Measurements from ENCODE around the gene TNFRSF13B.
"Not testable (repeated sequence)": the region's sequence is repeated elsewhere in the genome, so short reads cannot be mapped to it uniquely, and the experiment has no call there.

Gene TNFRSF13B

GRCh38 chr17:16971458-16972338 lies at the start of gene TNFRSF13B:
Gene TNFRSF13B, minus strand, starts transcription at chr17:16972118. Its CDS starts 43 bp downstream, at chr17:16972075.
- in situ Hi-C loops (cut with HindIII; ENCODE audit: low sequenced_read_pairs), result loop anchor here (5.0 kb wide), 1 partner anchor 34 kb away; no protein-coding TSS in a partner anchor

DNA sequence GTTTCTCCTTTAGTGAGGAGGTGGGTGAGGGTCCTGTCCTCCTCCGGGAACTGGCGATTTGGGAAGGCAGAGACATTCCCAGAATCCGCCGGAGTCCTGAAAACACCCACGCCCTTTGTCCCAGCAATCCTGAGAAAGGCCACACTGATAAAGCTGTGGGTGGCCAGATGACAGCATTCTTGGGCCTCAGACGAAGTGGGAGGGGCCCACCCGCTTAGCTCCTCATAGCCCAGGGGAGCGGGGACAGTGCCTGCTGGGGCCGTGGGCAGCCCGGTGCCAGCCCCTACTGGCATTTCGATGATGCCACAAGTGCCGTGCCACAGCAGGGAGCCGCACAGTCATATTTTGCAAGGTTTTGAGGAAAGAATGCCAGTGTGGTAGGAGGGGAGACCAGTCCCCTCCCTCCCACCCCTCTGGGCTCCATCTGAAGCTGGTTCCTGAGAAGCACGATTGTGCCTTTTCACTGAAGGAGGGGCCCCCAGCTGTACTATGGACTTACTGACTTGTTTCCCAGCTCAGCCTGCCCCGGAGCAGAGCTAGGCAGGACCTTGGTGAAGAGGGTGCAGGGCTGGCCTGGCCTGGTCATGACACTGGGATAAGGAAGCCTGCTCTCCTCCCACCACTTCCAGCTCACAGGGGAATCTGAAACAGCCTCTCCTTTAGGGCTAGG lies 49.4 kb upstream of the TNFRSF13B start:
- in situ Hi-C loops (cut with HindIII; ENCODE audit: low sequenced_read_pairs), result no loop called here

- in situ Hi-C loops (cut with HindIII; ENCODE audit: low sequenced_read_pairs), result no loop called here
Measured at GRCh38 chr17:17020821-17021193, 48.9 kb upstream of the TNFRSF13B start.

DNA sequence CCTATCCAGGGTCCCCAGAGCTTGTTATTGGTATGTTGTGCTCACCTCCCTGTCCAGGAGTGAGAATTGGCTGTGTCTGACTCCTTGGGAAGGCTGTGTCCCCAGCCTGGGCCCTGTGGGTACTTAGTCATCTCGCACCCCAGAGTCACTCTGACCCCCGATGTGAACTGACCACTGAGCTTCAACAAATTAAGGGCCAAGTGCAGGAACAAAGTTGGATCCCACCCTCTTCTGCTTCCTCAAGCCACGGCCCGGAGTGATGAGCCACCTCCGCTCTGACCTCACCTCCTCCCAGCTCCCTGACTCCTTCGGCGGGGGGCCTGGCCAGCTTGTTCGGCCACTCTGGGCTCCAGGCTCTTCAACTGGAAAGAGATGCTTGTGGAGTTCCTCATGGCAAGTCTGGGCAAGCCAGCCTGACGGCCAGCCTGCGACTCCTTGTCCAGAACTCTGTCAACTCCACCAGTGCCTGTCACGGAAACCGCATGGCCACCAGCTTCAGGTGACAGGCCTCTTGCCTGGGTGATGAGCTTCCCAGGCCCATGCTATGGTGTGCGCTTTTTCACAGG lies 48.1 kb upstream of the TNFRSF13B start:
- in situ Hi-C loops (cut with HindIII; ENCODE audit: low sequenced_read_pairs), result no loop called here

DNA sequence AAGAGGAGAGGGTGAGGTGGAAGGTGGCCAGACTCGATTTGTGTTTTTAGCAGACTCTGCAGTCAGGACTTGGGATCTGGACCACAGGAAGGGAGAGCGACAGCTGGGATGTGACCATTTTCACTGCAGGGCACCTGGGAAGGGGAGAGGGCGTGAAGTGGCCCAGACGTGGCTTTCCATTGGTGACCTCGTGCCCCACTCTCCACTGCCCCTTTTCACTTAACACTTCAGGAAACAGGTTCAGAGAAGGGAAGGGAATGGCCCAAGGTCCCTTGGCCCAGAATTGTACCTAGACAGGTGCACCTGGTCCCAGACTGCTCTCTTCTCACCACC lies 47.5 kb upstream of the TNFRSF13B start:
- in situ Hi-C loops (cut with HindIII; ENCODE audit: low sequenced_read_pairs), result no loop called here

GRCh38 chr17:17018612-17019429 lies 46.9 kb upstream of the TNFRSF13B start:
- in situ Hi-C loops (cut with HindIII; ENCODE audit: low sequenced_read_pairs), result no loop called here

DNA sequence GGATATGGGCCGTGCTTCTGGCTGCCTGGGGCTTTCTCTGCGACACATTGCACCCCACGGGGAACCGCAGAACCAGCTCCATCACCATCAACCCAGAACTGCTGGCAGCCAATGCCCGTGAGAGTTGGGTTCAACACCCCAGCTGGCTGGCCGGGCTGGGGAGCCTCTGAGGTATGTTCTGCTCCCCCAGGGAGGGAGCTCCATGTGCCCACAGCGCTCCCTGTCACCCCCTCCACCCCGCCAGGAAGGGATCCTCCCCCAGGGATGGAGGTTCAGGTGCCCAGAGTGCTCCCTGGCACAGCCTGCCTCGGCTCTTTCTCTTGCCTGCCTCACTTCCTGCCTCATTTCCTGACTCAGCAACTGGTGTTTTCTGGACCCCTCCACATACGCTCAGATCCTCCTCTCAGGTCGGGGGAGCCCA lies 46.1 kb upstream of the TNFRSF13B start:
- in situ Hi-C loops (cut with HindIII; ENCODE audit: low sequenced_read_pairs), result no loop called here

DNA sequence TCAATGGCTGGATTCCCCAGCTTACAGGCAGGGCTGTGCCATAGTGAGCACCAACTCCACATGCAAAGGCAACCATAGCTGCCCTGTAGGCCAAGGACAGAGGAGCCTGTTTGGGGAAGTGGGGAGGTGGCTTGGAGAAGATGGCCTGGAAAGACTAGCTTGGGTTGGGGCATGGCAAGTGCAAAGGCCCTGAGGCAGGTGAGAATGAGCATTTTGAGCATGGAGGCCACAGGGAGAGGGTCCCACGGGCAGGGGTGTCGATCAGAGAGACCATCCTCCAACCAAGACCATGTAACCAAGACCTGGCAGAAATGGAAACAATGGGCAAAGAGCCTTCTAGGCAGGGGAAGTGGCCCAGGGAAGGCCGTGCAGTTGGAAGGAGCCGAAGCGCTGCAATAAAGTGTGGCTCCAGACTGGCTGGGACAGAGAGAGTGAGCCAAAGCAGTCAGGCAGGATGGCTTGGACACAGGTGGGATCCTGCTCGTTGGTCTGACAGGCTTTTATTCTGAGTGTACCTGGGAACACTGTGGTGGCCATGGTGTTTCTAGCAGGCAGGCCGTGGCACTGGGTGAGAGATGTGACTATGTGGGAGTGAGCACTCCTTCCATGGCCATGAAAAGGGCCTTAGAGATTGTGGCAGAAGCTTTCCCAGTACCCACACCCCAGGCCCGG lies 45.6 kb upstream of the TNFRSF13B start:
- in situ Hi-C loops (cut with HindIII; ENCODE audit: low sequenced_read_pairs), result no loop called here

DNA sequence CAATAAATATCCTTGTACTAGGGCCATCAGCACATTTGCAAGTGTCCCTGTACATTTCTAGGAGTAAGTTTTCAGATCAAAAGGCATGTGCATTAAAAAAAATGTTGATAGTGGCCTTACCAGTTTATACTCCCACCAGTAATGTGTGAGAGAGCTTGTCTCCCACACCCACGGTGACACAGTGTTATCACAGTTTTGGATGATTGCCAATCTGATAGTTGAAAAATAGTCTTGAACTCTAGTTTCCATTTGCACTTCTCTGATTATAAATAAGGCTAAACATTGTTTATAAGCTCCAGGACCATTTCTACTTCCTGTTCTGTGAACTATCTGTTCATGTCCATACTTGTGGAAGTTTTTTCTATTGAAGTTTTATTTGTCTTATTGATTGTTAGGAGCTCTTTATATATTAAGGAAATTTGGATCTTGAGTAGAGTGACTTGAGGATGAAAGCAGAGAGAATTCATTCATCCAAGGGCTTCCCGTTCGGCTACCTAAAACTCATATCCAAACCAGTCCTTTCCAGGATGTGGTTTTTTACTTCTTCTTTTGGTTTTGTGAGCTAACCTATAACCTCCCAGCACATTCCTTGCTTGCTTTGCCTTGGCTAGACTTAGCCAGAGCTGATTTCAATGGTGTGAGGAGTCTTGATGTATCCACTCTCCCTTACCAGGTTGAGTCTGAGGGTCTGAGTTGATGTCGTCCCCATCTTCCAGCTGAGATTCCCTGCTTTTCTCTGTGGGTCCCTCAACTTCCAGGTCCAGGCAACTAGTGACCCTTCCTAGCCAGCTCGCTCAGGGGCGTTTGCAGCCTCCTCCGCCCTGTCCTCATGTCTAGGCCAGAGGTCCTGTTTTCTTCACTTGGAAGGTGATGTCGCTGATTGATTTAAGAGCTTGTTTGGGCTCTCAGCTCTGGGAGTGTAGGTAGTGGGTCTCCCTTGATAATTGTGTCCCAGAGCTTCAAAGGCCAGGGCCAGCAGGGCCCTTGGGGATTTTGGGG lies 44.6 kb upstream of the TNFRSF13B start:
- in situ Hi-C loops (cut with HindIII; ENCODE audit: low sequenced_read_pairs), result not testable (repeated sequence)

GRCh38 chr17:17015230-17015629 lies 43.3 kb upstream of the TNFRSF13B start:
- in situ Hi-C loops (cut with HindIII; ENCODE audit: low sequenced_read_pairs), result no loop called here

- in situ Hi-C loops (cut with HindIII; ENCODE audit: low sequenced_read_pairs), result not testable (repeated sequence)
Measured at GRCh38 chr17:17014748-17015124, 42.8 kb upstream of the TNFRSF13B start.

- in situ Hi-C loops (cut with HindIII; ENCODE audit: low sequenced_read_pairs), result not testable (repeated sequence)
Measured at GRCh38 chr17:17013828-17014747, 42.2 kb upstream of the TNFRSF13B start.

GRCh38 chr17:17011043-17011907 lies 39.4 kb upstream of the TNFRSF13B start:
- in situ Hi-C loops (cut with HindIII; ENCODE audit: low sequenced_read_pairs), result not testable (repeated sequence)

- in situ Hi-C loops (cut with HindIII; ENCODE audit: low sequenced_read_pairs), result not testable (repeated sequence)
Measured at GRCh38 chr17:17010545-17011034, 38.7 kb upstream of the TNFRSF13B start.

DNA sequence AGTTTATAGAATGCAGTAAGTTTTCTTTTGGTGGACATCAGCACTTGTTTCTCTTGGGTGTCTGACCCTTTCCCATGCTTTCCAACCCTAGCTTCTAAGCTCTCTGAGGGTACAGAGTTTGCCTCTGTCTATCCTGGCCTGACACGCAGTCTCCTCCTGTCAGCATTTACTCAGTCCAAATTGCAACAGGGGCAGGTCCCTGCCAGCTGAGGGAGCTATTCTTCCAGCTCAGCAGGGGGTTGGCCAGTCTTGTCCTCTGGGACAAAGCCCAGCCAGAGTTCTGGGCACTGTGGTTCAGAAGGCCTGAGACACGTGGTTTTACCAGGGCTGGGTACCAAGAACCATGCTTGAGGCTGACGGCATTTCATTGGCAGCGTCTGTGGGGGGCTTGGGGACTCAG lies 38.1 kb upstream of the TNFRSF13B start:
- in situ Hi-C loops (cut with HindIII; ENCODE audit: low sequenced_read_pairs), result not testable (repeated sequence)

DNA sequence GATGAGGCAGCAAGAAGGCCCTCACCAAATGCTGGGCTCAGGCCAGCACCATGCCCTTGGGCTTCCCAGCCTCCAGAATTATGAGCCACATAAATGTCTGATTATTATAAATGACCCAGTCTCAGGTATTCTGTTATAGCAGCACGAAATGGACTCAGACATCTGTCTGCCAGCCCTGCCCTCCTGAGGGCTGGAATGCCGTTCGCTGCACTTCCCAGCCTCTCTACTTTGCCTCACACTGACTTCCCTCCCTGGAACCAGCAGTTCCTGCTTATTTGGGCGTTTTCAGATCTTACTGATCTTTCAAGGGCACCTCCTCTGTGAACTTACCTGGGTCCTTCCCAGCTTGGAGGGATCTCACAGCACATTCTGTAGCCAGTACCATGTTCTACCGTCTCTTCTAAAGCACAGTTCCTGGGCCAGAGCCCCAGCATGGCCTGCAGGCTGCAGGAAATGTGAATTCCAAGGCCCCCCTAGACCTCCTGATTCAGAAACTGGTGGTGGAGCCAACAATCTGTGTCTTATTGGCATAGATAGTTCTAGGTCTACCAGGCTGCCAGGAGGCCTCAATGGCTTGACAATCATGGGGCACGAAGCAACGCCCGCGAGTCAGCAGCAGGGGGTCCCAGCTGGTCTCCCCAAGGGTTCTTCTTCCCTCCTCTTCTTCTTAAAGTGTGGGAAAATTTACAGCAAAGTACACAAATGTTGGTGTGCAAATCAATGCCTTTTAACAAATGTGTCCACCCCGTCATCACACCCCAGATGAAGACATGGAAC lies 36.9 kb upstream of the TNFRSF13B start:
- in situ Hi-C loops (cut with HindIII; ENCODE audit: low sequenced_read_pairs), result not testable (repeated sequence)

Measured in endothelial cell of hepatic sinusoid (primary cell).